Heart right ventricle (tissue), 16 donors: ENCODE data around the gene SLC9C2. TPM values are rescaled to one million over a fixed set of nuclear protein-coding genes. Genes with fewer than 3 reads are reported as not detected.

Source experiments
- ATAC-seq, 8 donors: fragments of 200-7000 bp; cut with Tn5 transposase; one replicate each; pipeline ENCODE4 v1.9.1; 2020; ENCODE audit warnings: mild to moderate bottlenecking in 8 of 8, moderate library complexity in 8 of 8, moderate number of reproducible peaks in 1 of 8
- DNase-seq, 2 donors: peaks; one replicate each; pipeline ENCODE4 v3.0.0-alpha.2; 2020
- H3K27ac ChIP-seq, 10 donors: fragments of 200-600 bp; sonication (generic) in 2 of 10; one replicate each; pipeline versions ENCODE4 v1.5.0 to v1.8.0; 2020 to 2022; ENCODE audit warnings: mild to moderate bottlenecking in 3 of 10
- H3K27me3 ChIP-seq, 7 donors: fragments of 200-600 bp; one replicate each; pipeline ENCODE4 v1.8.0; 2021 to 2022; ENCODE audit warnings: mild to moderate bottlenecking in 2 of 7
- H3K36me3 ChIP-seq, 9 donors: fragments of 200-600 bp; sonication (generic) in 1 of 9; one replicate each; pipeline versions ENCODE4 v1.5.0 to v1.8.0; 2020 to 2022; ENCODE audit warnings: mild to moderate bottlenecking in 2 of 9
- H3K4me1 ChIP-seq, 9 donors: fragments of 200-600 bp; sonication (generic) in 1 of 9; one replicate each; pipeline versions ENCODE4 v1.5.0 to v1.8.0; 2020 to 2022; ENCODE audit warnings: mild to moderate bottlenecking in 4 of 9
- H3K4me3 ChIP-seq, 10 donors: fragments of 200-600 bp; sonication (generic) in 2 of 10; one replicate each; pipeline versions ENCODE4 v1.5.0 to v1.8.0; 2020 to 2022; ENCODE audit warnings: mild to moderate bottlenecking in 7 of 10, moderate library complexity in 2 of 10
- H3K9me3 ChIP-seq, 11 donors: fragments of 200-600 bp in 10 of 11; sonication (generic) in 2 of 11; one replicate each; pipeline versions ENCODE4 v1.5.0 to v1.8.0; 2013 to 2022; ENCODE audit warnings: mild to moderate bottlenecking in 2 of 11, control low read depth in 1 of 11, moderate library complexity in 1 of 11
- WGBS, 2 donors: extraction: QIAGEN DNeasy Blood & Tissue Kit; methylation state at CpG; one replicate each; pipeline ENCODE4 v1.1.7; 2013; ENCODE audit warnings: inconsistent platforms in 1 of 2; 5-methylcytosine and 5-hydroxymethylcytosine counted together
- intact Hi-C, 10 donors: fragments of 100-400 bp; cut with DNase I; formaldehyde crosslinking; loops; one replicate each; pipeline versions ENCODE4 v1.11.1 to v1.14.2; 2022
- polyA plus RNA-seq, 2 donors: library from polyadenylated mRNA; stranded (reverse); fragments of 200-250 nt; gene quantifications; one replicate each; pipeline ENCODE4 v1.2.3, GENCODE V29; 2013
- total RNA-seq, 10 donors: library from RNA; stranded (reverse); fragmentation: NEBNext Ultra II Directional in 3 of 10; extraction: Animal tissue kit (Norgen Biotek cat#: 25700) in 3 of 10; gene quantifications; one replicate each; pipeline versions ENCODE4 v1.2.1 to v1.2.4, GENCODE V29; 2021 to 2023
- TF ChIP-seq, protein P1 (sequence below), 9 donors: fragments of 200-600 bp; sonication (generic) in 2 of 9; IDR thresholded peaks; one replicate each; pipeline versions ENCODE4 v1.5.0 to v1.8.0; 2021 to 2022; ENCODE audit warnings: antibody characterized with exemption in 9 of 9, mild to moderate bottlenecking in 5 of 9, moderate library complexity in 1 of 9
- donor health status: Arrhythmogenic right ventricular cardiomyopathy.
- donor health status: ischemic (EF 13 %, LVEDD 7.1; RV severe dilation, severe dysfunction).
- donor health status: healthy with polysubstance abuse.
- donor health status: DM: no; HTN: yes; CAD: no.
- donor health status: DM: no; HTN: no; CAD: no.
- donor health status: ischemic (EF 25% LVEDD 6.9; RV normal size, moderate dysfunction).
- donor health status: ischemic (EF 25% LVEDD 5.7; RV mildly dilated, moderate dysfunction).
- donor health status: healthy.
- donor health status: DM: yes; HTN: yes; CAD: no.
- donor health status: Ischemic cardiomyopathy.
- donor health status: ischemic (EF 35%, LVEDD 5.7; RV mildly dilated, moderate dysfunction).
- donor health status: nonischemic (EF 11% LVEDD 7.7; RV severe dilation, severe dysfunction).
- donor health status: DM: yes; HTN: yes; CAD: no.
- donor health status: PGD.
- donor health status: ischemic (EF 29% LVEDD 5.4; RV normal size, mild dysfunction).
- donor health status: nonischemic (EF 23%, LVEDD 6.1; RV moderate dilation, normal function).

SLC9C2 gene
- total and polyA plus RNA-seq, 12 donors = 0.04 to 2.0 (median 0.43) TPM; not detected in 7

DNA sequence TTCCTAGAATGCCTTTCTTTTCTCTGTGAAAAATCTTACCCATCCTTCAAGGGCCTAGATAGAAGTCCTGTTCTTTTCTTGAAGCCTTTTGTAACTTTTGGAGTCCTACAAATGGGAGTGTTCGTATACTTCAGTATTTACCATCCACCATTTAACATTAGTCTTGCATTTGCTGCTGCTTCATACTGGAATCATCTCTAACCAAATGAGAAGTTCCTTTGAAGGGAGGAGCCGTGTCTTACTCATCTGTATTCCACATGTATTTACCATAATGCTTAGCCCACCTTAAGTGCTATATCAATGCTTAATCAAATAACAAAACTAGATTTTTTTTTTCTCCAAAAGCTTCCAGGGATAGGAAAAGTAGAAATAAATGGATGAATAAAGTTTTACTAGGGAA, 118.6 kb downstream of the SLC9C2 start:
- Histone ChIP-seq H3K4me3 (no peak overlapping the region), H3K27ac (no peak overlapping the region), H3K36me3 (peaks cover 0 to 100% (median 75%) of the 10 kb centered on the region in 9 donors), H3K27me3 (no peaks in the 10 kb centered on the region), H3K9me3 (no peaks in the 10 kb centered on the region), H3K4me1 (peaks cover 0 to 29% (median 13%) of the 10 kb centered on the region in 9 donors)
- 92 to 94% methylated on average over 2 of the region's 2 CpGs for WGBS, 2 donors
- no peak for ATAC-seq
- intact Hi-C loops = loop anchor here in 2 of 10 donors (5.0 kb wide), 2 partner anchors 52 to 1498 kb away; no protein-coding TSS in a partner anchor
- TF ChIP-seq, protein P1, sequence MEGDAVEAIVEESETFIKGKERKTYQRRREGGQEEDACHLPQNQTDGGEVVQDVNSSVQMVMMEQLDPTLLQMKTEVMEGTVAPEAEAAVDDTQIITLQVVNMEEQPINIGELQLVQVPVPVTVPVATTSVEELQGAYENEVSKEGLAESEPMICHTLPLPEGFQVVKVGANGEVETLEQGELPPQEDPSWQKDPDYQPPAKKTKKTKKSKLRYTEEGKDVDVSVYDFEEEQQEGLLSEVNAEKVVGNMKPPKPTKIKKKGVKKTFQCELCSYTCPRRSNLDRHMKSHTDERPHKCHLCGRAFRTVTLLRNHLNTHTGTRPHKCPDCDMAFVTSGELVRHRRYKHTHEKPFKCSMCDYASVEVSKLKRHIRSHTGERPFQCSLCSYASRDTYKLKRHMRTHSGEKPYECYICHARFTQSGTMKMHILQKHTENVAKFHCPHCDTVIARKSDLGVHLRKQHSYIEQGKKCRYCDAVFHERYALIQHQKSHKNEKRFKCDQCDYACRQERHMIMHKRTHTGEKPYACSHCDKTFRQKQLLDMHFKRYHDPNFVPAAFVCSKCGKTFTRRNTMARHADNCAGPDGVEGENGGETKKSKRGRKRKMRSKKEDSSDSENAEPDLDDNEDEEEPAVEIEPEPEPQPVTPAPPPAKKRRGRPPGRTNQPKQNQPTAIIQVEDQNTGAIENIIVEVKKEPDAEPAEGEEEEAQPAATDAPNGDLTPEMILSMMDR (IDR thresholded peaks at IDR 0.05) = no peak
- no peak for DNase-seq

DNA sequence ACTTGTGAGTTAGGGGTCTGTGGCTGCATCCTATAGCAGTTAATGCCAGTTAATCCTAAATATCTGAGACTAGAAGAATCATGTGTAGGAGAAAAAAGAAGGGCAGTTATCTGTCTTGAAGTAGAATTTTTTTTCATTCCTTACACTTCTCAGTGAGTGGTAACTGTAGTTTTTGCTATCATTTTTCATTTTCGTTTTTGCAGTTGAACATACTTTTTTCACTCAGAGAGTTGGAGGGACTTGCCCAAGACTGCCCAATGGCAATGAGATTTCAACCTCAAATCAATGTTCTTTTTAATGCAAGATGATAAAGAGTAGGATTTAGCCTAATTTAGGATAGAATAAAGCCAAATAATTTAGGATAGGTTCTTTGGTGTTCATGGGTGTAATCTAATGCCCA, 120.2 kb downstream of the SLC9C2 start:
- TF ChIP-seq, protein P1 (IDR thresholded peaks at IDR 0.05) = no peak
- intact Hi-C loops = loop anchor here in 2 of 10 donors (5.0 kb wide), 2 partner anchors 50 to 1500 kb away; no protein-coding TSS in a partner anchor
- no peak for ATAC-seq
- WGBS, 2 donors = 88 to 93% methylated on average over 1 of the region's 1 CpG
- no peaks in the 10 kb centered on the region for H3K27me3 ChIP-seq
- DNase-seq = no peak
- H3K4me1 ChIP-seq = peaks cover 4 to 43% (median 26%) of the 10 kb centered on the region in 9 donors
- no peak overlapping the region for H3K27ac ChIP-seq
- no peaks in the 10 kb centered on the region for H3K9me3 ChIP-seq
- H3K4me3 ChIP-seq = no peak overlapping the region
- peaks cover 0 to 84% (median 62%) of the 10 kb centered on the region in 9 donors for H3K36me3 ChIP-seq

DNA sequence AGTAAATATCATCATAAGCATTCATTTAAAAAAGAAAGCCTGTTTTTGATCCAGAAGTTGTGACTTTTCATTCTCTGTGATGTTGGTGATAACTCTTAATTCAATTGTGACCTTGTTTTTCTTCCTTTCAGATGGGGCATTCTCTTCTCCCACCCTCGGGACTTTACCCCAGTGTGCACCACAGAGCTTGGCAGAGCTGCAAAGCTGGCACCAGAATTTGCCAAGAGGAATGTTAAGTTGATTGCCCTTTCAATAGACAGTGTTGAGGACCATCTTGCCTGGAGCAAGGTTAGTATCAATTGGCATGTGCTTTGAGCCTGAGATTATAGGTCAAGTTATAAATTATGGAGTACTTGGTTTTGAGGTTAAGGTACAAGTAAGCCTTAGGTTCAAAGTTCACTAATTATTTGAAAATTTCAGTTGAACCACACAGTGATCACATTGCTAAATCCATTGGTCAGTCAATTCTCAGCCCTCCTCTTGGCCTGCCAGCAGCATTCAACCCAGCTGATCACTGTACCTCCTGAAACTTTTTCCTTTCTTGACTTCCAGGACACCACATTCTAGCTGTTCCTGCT, 121.6 kb downstream of the SLC9C2 start:
- WGBS, 2 donors = 59 to 65% methylated on average over 1 of the region's 1 CpG
- intact Hi-C loops = loop anchor here in 2 of 10 donors (5.0 kb wide), 2 partner anchors 49 to 1501 kb away; no protein-coding TSS in a partner anchor
- Histone ChIP-seq H3K9me3 (no peaks in the 10 kb centered on the region), H3K4me1 (peaks cover 4 to 49% (median 28%) of the 10 kb centered on the region in 9 donors), H3K27ac (no peak overlapping the region), H3K27me3 (no peaks in the 10 kb centered on the region), H3K4me3 (no peak overlapping the region), H3K36me3 (peaks cover 0 to 70% (median 48%) of the 10 kb centered on the region in 9 donors)
- DNase-seq = peak in 1 of 2 donors; percentile 23
- no peak for ATAC-seq
- TF ChIP-seq, protein P1 (IDR thresholded peaks at IDR 0.05) = no peak

DNA sequence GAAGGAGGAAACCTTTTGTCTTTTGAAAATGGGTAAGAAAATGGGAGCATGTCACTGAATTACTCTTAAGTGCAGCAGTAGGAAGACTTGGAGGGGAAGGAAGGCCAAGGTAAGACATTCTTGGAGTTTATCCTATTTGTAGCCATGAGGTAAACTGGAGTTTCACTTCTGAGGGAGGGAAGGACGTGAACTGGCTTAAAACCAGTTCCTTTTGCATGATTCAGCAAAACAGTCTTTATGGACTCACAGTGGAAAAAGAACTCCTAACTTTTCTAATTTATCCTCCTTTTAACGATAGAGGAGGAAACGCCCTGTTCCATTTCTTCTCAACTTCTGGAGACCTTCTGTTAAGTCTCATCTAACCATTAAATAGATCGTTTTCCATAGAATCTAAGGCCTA, 123.2 kb downstream of the SLC9C2 start:
- peaks cover 4 to 64% (median 42%) of the 10 kb centered on the region in 9 donors for H3K4me1 ChIP-seq

More for the DNA sequence above, 123.2 kb downstream of the SLC9C2 start:
- Histone ChIP-seq H3K4me3 (peak overlapping the region in 3 of 10 donors; percentile 88 to 95 (median 93)), H3K27me3 (no peaks in the 10 kb centered on the region), H3K27ac (peak overlapping the region in 6 of 10 donors; percentile 12 to 99 (median 98)), H3K36me3 (peaks cover 0 to 54% (median 31%) of the 10 kb centered on the region in 9 donors), H3K9me3 (no peaks in the 10 kb centered on the region)
- DNase-seq (no peak), ATAC-seq (no peak)
- WGBS, 2 donors = 75 to 79% methylated on average over 4 of the region's 4 CpGs
- TF ChIP-seq, protein P1 (IDR thresholded peaks at IDR 0.05) = no peak
- intact Hi-C loops = loop anchor here in 3 of 10 donors (5.0 to 10.0 kb wide), 4 partner anchors 47 to 1503 kb away; partner anchors contain the start of genes CENPL (in 2 of the 3), DARS2 (in 2 of the 3) and RC3H1 (in 1 of the 3)
